Transverse colon (tissue), 4 donors: Measurements from ENCODE around the gene CHMP6. TPM values are rescaled to one million over a fixed set of nuclear protein-coding genes. Genes with fewer than 3 reads are reported as not detected.

Source experiments
- DNase-seq: peaks from one replicate; pipeline ENCODE4 v3.0.0-alpha.2; 2019
- H3K27ac ChIP-seq, 4 donors: fragments of 200-600 bp; sonication (generic); 2 replicates each; pipeline ENCODE4 v1.5.1; 2016 to 2018; ENCODE audit warnings: inconsistent platforms in 4 of 4
- H3K27me3 ChIP-seq: fragments of 200-600 bp; sonication (generic); 2 replicates; pipeline ENCODE4 v1.5.1; 2017; ENCODE audit warnings: inconsistent platforms
- H3K36me3 ChIP-seq, 4 donors: fragments of 200-600 bp; sonication (generic); 2 replicates each; pipeline ENCODE4 v1.5.1; 2017 to 2019; ENCODE audit warnings: inconsistent platforms in 4 of 4
- H3K4me1 ChIP-seq, 4 donors: fragments of 200-600 bp; sonication (generic); 2 replicates each; pipeline ENCODE4 v1.5.1; 2017 to 2020; ENCODE audit warnings: inconsistent platforms in 4 of 4
- H3K4me3 ChIP-seq, 4 donors: fragments of 200-600 bp; sonication (generic); 1 replicate in 1 of 4; 2 replicates in 3 of 4; pipeline versions ENCODE4 v1.5.1 to v1.6.1; 2017 to 2019; ENCODE audit warnings: inconsistent platforms in 4 of 4
- H3K9me3 ChIP-seq, 2 donors: fragments of 200-600 bp; sonication (generic); 2 replicates each; pipeline ENCODE4 v1.5.1; 2017 to 2019; ENCODE audit warnings: inconsistent platforms in 2 of 2
- EP300 ChIP-seq: sonication (generic); formaldehyde crosslinking; IDR thresholded peaks from one replicate; pipeline ENCODE4 v1.6.1; 2017; ENCODE audit warnings: antibody characterized with exemption, low read depth
- POLR2A ChIP-seq: fragments of 450-650 bp; IDR thresholded peaks from one replicate; pipeline ENCODE4 v1.6.1; 2016; ENCODE audit warnings: antibody characterized with exemption, mild to moderate bottlenecking, moderate library complexity
- POLR2AphosphoS5 ChIP-seq, 3 donors: sonication (generic); formaldehyde crosslinking; IDR thresholded peaks; one replicate each; pipeline ENCODE4 v1.6.1; 2016; ENCODE audit warnings: antibody characterized with exemption in 3 of 3
- WGBS, 2 donors: methylation state at CpG; one replicate each; pipeline ENCODE4 v1.1.5; 2018; ENCODE audit warnings: low coverage in 1 of 2; 5-methylcytosine and 5-hydroxymethylcytosine counted together
- in situ Hi-C, 4 donors: fragments of 200-750 bp; cut with MboI; loops; one replicate each; pipeline versions ENCODE4 v1.15.0 to v1.15.1; 2017; ENCODE audit warnings: low sequenced_read_pairs in 3 of 4, low pct_ligation_motif_present in 1 of 4, low pct_unique_long_range_greater_than_20kb in 1 of 4
- intact Hi-C: fragments of 100-400 bp; cut with DNase I; formaldehyde crosslinking; loops from one replicate; pipeline ENCODE4 v1.15.1; 2023; ENCODE audit warnings: low total_unique reads
- total RNA-seq, 4 donors: library from RNA; depleted of rRNA; stranded (reverse); fragments of >200 nt; gene quantifications; one replicate each; pipeline ENCODE4 v1.1.0, GENCODE V29; 2016
- TF ChIP-seq, protein P1 (sequence below), 5 experiments: fragments of 200-600 bp in 3 of 5; fragments of 450-650 bp in 2 of 5; sonication (generic) in 3 of 5; IDR thresholded peaks; 1 replicate in 2 of 5; 2 replicates in 3 of 5; pipeline ENCODE4 v1.5.1; 2016 to 2017; ENCODE audit warnings: antibody characterized with exemption in 5 of 5, inconsistent platforms in 3 of 5, mild to moderate bottlenecking in 2 of 5, moderate library complexity in 1 of 5

The CHMP6 gene
- total RNA-seq, 4 donors from 2014 or later, result 38.6 to 107 (median 41.7) TPM

DNA sequence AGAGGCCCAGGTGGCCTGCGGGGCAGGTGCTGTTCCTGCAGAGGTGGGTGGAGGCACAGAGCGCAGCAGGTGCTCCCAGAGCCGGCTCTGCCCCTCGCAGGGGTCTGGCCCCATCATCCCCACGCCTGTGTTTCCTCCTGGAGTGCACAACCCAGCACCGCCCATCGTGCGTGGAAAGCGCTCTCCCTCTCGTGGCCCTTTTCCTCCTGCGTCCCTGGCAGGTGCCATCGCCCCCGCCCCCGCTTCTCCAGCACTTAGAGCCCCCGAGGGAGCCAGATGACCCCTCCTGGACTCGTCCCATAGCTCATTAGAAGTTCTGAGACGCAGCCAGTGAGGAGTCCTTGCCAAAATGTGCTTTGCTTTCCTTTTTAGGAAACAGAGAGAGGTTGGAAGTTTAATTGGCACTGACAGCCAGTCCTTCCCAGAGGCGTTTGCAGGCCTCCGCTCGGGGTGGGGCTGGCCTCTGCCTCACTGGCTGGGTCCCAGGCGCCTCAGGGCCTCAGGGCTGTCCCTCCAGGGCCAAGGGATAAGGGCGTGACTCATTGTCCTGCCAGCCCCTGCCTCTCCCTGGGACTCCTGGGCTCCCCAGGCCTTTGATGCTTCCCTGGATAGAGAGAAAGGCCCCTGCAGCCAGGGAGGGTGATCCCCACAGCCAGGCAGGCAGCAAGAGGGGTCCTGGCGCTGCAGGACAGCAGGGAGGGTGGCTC, 32.2 kb upstream of the CHMP6 start:
- no peaks in the 10 kb centered on the region for H3K36me3 ChIP-seq
- no peak overlapping the region for H3K4me3 ChIP-seq
- no peaks in the 10 kb centered on the region for H3K9me3 ChIP-seq
- peak; percentile 72 for DNase-seq
- H3K27ac ChIP-seq, result peak overlapping the region; percentile 81 to 92 (median 86)
- intact Hi-C loops, result no loop called here
- in situ Hi-C loops, result no loop called here
- H3K27me3 ChIP-seq, result no peaks in the 10 kb centered on the region
- TF ChIP-seq EP300 (peak; percentile 30), POLR2AphosphoS5 (IDR thresholded peaks at IDR 0.05) (peak; percentile 55 to 64 (median 61))
- TF ChIP-seq, protein P1, sequence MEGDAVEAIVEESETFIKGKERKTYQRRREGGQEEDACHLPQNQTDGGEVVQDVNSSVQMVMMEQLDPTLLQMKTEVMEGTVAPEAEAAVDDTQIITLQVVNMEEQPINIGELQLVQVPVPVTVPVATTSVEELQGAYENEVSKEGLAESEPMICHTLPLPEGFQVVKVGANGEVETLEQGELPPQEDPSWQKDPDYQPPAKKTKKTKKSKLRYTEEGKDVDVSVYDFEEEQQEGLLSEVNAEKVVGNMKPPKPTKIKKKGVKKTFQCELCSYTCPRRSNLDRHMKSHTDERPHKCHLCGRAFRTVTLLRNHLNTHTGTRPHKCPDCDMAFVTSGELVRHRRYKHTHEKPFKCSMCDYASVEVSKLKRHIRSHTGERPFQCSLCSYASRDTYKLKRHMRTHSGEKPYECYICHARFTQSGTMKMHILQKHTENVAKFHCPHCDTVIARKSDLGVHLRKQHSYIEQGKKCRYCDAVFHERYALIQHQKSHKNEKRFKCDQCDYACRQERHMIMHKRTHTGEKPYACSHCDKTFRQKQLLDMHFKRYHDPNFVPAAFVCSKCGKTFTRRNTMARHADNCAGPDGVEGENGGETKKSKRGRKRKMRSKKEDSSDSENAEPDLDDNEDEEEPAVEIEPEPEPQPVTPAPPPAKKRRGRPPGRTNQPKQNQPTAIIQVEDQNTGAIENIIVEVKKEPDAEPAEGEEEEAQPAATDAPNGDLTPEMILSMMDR (IDR thresholded peaks at IDR 0.05), result no peak
- 62% methylated on average over 23 of the region's 23 CpGs; no CpG with 5 or more reads in 1 of the 2 donors for WGBS, 2 donors
- H3K4me1 ChIP-seq, result peaks cover 11 to 32% (median 18%) of the 10 kb centered on the region in 4 donors

DNA sequence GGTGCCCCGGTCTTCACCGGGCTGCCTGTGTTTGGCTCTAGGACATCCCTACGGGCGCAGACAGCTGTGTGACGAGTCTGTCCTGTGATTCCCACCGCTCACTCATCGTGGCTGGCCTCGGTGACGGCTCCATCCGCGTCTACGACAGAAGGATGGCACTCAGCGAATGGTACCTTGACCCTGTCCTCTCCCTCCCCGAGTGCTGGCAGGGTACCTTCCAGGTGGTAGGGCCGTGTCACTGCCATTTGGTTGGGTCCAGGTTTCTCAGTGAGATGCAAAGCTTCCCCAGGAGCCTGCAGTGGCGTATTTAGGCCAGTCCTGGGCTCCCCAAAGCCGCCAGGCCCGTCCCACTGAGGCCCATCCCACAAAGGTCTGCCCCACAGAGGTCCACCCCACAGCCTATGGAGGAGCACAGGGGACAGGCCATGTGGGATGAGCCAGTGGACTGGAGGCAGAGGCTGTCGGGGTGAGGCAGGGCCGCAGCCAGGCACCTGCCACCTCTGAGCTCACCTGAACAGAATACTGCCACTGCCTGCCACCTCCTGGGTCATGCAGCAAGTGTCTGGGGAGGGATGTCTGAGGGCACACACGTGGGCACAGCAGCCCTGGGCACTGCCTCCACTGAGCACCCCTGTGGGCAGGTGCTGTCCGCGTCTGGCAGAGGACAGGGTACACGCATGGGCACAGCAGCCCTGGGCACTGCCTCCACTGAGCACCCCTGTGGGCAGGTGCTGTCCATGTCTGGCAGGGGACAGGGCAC, 31.4 kb upstream of the CHMP6 start:
- Histone ChIP-seq H3K4me3 (no peak overlapping the region), H3K4me1 (peaks cover 11 to 32% (median 18%) of the 10 kb centered on the region in 4 donors), H3K27me3 (no peaks in the 10 kb centered on the region), H3K36me3 (no peaks in the 10 kb centered on the region), H3K27ac (peak overlapping the region; percentile 81 to 92 (median 86)), H3K9me3 (no peaks in the 10 kb centered on the region)
- TF ChIP-seq POLR2A (no peak), EP300 (no peak)
- TF ChIP-seq, protein P1 (IDR thresholded peaks at IDR 0.05), result no peak
- no peak for DNase-seq
- intact Hi-C loops, result no loop called here
- in situ Hi-C loops, result no loop called here
- 63% methylated on average over 21 of the region's 24 CpGs; no CpG with 5 or more reads in 1 of the 2 donors for WGBS, 2 donors

DNA sequence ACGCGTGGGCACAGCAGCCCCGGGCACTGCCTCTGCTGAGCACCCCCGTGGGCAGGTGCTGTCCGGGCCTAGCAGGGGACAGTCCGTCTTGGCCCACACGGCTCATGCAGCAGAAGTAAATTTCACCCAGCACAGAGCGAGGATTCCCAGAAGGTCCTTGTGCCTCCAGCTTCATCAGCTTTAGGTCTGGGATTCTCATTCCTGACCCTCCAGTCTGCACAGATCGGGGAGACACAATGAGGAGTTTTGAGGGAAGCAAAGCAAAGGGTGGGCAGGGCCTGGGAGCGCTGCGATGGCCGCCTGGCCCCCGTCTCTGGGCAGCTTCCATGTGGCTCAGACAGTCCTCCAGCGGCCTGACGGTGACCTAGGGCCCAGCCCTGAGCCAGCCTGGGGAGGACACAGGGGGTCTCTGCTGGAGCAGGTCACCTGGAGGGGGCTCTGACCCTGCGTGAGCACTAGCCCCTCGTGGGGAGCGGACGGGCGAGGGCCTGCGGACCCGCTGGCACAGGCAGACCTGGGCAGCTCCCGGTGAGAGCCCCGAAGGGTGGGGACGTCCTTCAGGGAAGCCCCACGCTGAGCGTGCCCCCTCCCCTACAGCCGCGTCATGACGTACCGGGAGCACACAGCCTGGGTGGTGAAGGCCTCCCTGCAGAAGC, 30.7 kb upstream of the CHMP6 start:
- Histone ChIP-seq H3K36me3 (no peaks in the 10 kb centered on the region), H3K27me3 (no peaks in the 10 kb centered on the region), H3K27ac (peak overlapping the region; percentile 81 to 92 (median 86)), H3K9me3 (no peaks in the 10 kb centered on the region), H3K4me1 (peaks cover 11 to 32% (median 18%) of the 10 kb centered on the region in 4 donors), H3K4me3 (no peak overlapping the region)
- WGBS, 2 donors, result 92% methylated on average over 27 of the region's 31 CpGs; no CpG with 5 or more reads in 1 of the 2 donors
- intact Hi-C loops (no loop called here), in situ Hi-C loops (no loop called here)
- TF ChIP-seq, protein P1 (IDR thresholded peaks at IDR 0.05), result no peak
- no peak for TF ChIP-seq EP300
- DNase-seq, result no peak
